ENCODE results near the gene NDOR1. TPM values are rescaled to one million over a fixed set of nuclear protein-coding genes. Genes with fewer than 3 reads are reported as not detected.

NDOR1 gene
- total RNA-seq, 1 donor from 2014 or later: 27.0 TPM

GRCh38 chr9:137253717-137254623 lies 48.5 kb downstream of the NDOR1 start:
- no peaks in the 10 kb centered on the region for H3K27me3 ChIP-seq
- intact Hi-C loops (cut with DNase I): loop anchor here (2.0 kb wide), 1 partner anchor 23 kb away; the partner anchor contains the start of gene TOR4A
- no peaks in the 10 kb centered on the region for H3K9me3 ChIP-seq
- peak overlapping the region; percentile 88 to 98 for H3K4me3 ChIP-seq
- peak overlapping the region in 1 of 2 donors; percentile 43 for H3K27ac ChIP-seq
- H3K4me1 ChIP-seq: peaks cover 10 to 20% of the 10 kb centered on the region in 2 donors
- no peak for DNase-seq (ENCODE audit: low spot score in 2 of 2)
- no peak for TF ChIP-seq CTCF (IDR thresholded peaks at IDR 0.05)
- H3K36me3 ChIP-seq: peaks cover 0 to 17% of the 10 kb centered on the region in 2 donors

DNA sequence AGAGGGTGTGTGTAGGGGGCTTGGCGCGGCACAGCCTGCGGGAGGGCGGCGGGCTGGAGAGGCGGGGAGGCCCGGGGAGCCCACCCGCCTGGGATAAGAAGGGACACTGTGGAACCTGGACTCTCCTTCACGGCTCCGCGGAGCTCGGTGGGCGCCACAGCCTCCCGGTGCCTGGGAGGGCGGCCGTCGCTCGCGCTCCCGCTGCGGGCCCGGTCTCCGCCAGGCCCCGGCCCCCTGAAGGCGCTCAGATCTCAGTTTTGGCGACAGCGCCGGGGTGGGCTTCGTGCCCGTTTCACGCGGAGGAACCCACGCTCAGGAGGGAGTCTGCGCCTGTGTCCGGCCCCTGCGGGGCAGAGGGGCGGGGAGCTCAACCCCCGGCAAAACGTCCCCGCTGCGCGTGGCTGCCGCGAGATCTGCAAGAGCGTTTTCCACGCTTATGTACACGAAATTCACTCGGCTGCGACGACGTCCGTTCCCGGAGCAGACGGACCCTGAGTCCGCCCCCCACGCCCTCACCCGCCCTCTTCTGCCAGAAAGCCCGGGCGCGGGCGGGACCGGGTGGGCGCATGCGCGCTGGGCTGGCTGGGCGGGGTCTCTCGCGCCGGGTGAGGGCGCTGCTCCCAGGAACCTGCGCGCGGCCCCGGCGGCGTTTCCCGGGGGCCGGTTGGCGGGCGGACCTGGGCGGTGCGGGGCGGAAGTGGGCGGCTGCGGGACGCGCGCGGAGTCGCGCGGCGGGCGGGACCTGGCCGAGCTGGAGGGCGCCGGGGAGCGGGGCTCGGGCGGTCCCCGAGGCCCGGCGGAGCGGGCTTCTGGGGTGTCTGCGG lies 49.3 kb downstream of the NDOR1 start, which contains the start of gene NELFB:
Gene NELFB, plus strand, starts transcription at position 704 of the 824 bp plus-strand sequence.
- DNase-seq (ENCODE audit: low spot score in 2 of 2): peak; percentile 42 to 95
- Histone ChIP-seq H3K27ac (peak within 1 kb of the TSS; percentile 50 to 72), H3K36me3 (peaks cover 0 to 21% of the 10 kb centered on the region in 2 donors), H3K4me1 (peaks cover 10 to 20% of the 10 kb centered on the region in 2 donors), H3K4me3 (peak within 1 kb of the TSS; percentile 88 to 98), H3K9me3 (no peaks in the 10 kb centered on the region), H3K27me3 (no peaks in the 10 kb centered on the region)
- TF ChIP-seq CTCF (IDR thresholded peaks at IDR 0.05): peak in 1 of 3 experiments; percentile 28
- intact Hi-C loops (cut with DNase I): loop anchor here (1.0 to 2.0 kb wide), 2 partner anchors 14 to 22 kb away; partner anchors contain the start of genes TOR4A and TUBB4B

- H3K4me1 ChIP-seq: peaks cover 10 to 20% of the 10 kb centered on the region in 2 donors
- no peak for TF ChIP-seq CTCF (IDR thresholded peaks at IDR 0.05)
- DNase-seq (ENCODE audit: low spot score in 2 of 2): no peak
- no peaks in the 10 kb centered on the region for H3K27me3 ChIP-seq
- peak overlapping the region; percentile 88 to 98 for H3K4me3 ChIP-seq
- intact Hi-C loops (cut with DNase I): loop anchor here (1.0 to 2.0 kb wide), 2 partner anchors 14 to 21 kb away; partner anchors contain the start of genes TOR4A and TUBB4B
- no peaks in the 10 kb centered on the region for H3K9me3 ChIP-seq
- H3K27ac ChIP-seq: peak overlapping the region; percentile 50 to 72
- H3K36me3 ChIP-seq: peaks cover 5 to 21% of the 10 kb centered on the region in 2 donors
Measured at GRCh38 chr9:137255448-137256114, 50.1 kb downstream of the NDOR1 start.

DNA sequence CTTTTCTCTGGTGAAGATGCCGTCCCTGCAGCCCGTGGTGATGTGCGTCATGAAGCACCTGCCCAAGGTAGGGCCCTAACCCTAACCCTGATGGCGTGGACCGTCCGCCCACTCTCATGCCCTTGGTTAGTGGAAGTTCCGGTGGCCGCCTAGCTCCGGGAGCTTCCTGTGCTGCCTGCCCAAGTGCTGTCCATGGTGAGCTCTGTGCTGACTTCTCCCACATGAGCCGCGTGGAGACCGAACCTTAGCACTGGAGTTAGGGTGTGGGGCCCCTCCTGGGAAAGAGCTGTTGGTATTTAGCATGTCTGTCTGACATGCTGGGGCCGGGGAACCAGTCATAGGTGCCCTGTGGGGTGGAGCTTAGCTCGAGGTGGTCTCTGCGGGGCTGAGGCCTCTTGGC lies 50.9 kb downstream of the NDOR1 start:
- no peak overlapping the region for H3K27ac ChIP-seq
- H3K9me3 ChIP-seq: no peaks in the 10 kb centered on the region
- H3K4me3 ChIP-seq: peak overlapping the region; percentile 88 to 98
- intact Hi-C loops (cut with DNase I): no loop called here
- H3K27me3 ChIP-seq: no peaks in the 10 kb centered on the region
- H3K4me1 ChIP-seq: peaks cover 10 to 20% of the 10 kb centered on the region in 2 donors
- peaks cover 5 to 21% of the 10 kb centered on the region in 2 donors for H3K36me3 ChIP-seq
- no peak for DNase-seq (ENCODE audit: low spot score in 2 of 2)
- TF ChIP-seq CTCF (IDR thresholded peaks at IDR 0.05): no peak

- H3K27me3 ChIP-seq: no peaks in the 10 kb centered on the region
- intact Hi-C loops (cut with DNase I): no loop called here
- H3K36me3 ChIP-seq: peaks cover 5 to 21% of the 10 kb centered on the region in 2 donors
- H3K4me1 ChIP-seq: peaks cover 10 to 20% of the 10 kb centered on the region in 2 donors
- DNase-seq (ENCODE audit: low spot score in 2 of 2): no peak
- no peaks in the 10 kb centered on the region for H3K9me3 ChIP-seq
- no peak for TF ChIP-seq CTCF (IDR thresholded peaks at IDR 0.05)
- peak overlapping the region in 1 of 2 donors; percentile 98 for H3K4me3 ChIP-seq
- H3K27ac ChIP-seq: no peak overlapping the region
Measured at GRCh38 chr9:137256856-137257255, 51.4 kb downstream of the NDOR1 start.

All from ascending aorta (tissue), 2 donors.